DMS53 treated with DMSO at 0.1 percent for 48 hours (cell line): ENCODE results near the gene AKR1A1.
A peak's percentile ranks its signal among the peaks of the same experiment; 100 is the strongest.
"Not testable (repeated sequence)": the region's sequence is repeated elsewhere in the genome, so short reads cannot be mapped to it uniquely, and the experiment has no call there.

ENCODE experiments used
- DNase-seq: peaks from one replicate; lab custom pipeline; 2025; ENCODE audit not compliant: unreplicated experiment; lab: John Stamatoyannopoulos, UW

Gene AKR1A1

GRCh38 chr1:45569571-45569961, 18.9 kb downstream of the AKR1A1 start:
- no peak for DNase-seq

- DNase-seq = peak; percentile 74
Observed at GRCh38 chr1:45569962-45570581, 19.4 kb downstream of the AKR1A1 start.

GRCh38 chr1:45570631-45571030, 20.0 kb downstream of the AKR1A1 start:
- no peak for DNase-seq

- DNase-seq = no peak
Observed at GRCh38 chr1:45573231-45573804, 22.7 kb downstream of the AKR1A1 start.

- no peak for DNase-seq
Observed at GRCh38 chr1:45574105-45574626, 23.5 kb downstream of the AKR1A1 start.

GRCh38 chr1:45583264-45583665, 32.6 kb downstream of the AKR1A1 start:
- peak; percentile 96 for DNase-seq

- DNase-seq = peak; percentile 86
Observed at GRCh38 chr1:45583666-45584350, 33.2 kb downstream of the AKR1A1 start, which contains the start of gene NASP. Gene NASP (plus strand): TSS chr1:45584041. CDS start chr1:45584147, 106 bp downstream.

- DNase-seq = peak; percentile 77
Observed at GRCh38 chr1:45584351-45585109, 33.9 kb downstream of the AKR1A1 start.

- no peak for DNase-seq
Observed at GRCh38 chr1:45585110-45585426, 34.4 kb downstream of the AKR1A1 start.

- no peak for DNase-seq
Observed at GRCh38 chr1:45585496-45586075, 35.0 kb downstream of the AKR1A1 start.

- no peak for DNase-seq
Observed at GRCh38 chr1:45586769-45587168, 36.1 kb downstream of the AKR1A1 start.

GRCh38 chr1:45589861-45590260, 39.2 kb downstream of the AKR1A1 start:
- no peak for DNase-seq

- DNase-seq = no peak
Observed at GRCh38 chr1:45594412-45594811, 43.8 kb downstream of the AKR1A1 start.

- not testable (repeated sequence) for DNase-seq
Observed at GRCh38 chr1:45596765-45597164, 46.1 kb downstream of the AKR1A1 start.

- DNase-seq = no peak
Observed at GRCh38 chr1:45604239-45604638, 53.6 kb downstream of the AKR1A1 start.

GRCh38 chr1:45607404-45608074, 56.9 kb downstream of the AKR1A1 start:
- DNase-seq = no peak

GRCh38 chr1:45608175-45609156, 57.8 kb downstream of the AKR1A1 start:
- DNase-seq = no peak

- DNase-seq = no peak
Observed at GRCh38 chr1:45610589-45611226, 60.1 kb downstream of the AKR1A1 start.
